HUES64 (cell line): ENCODE results near the gene SDC1.
"Not testable (repeated sequence)": the region's sequence is repeated elsewhere in the genome, so short reads cannot be mapped to it uniquely, and the experiment has no call there.

ENCODE experiments used
- H3K27ac ChIP-seq: 2 replicates; pipeline ENCODE4 v1.7.0; 2013; ENCODE audit warnings: low read depth, low read length, inconsistent platforms
- H3K27me3 ChIP-seq: 2 replicates; pipeline ENCODE4 v1.6.1; 2013; ENCODE audit warnings: mild to moderate bottlenecking, low read length; ENCODE audit not compliant: insufficient read depth
- H3K36me3 ChIP-seq: 2 replicates; pipeline ENCODE4 v1.6.1; 2013; ENCODE audit warnings: mild to moderate bottlenecking, low read length; ENCODE audit not compliant: insufficient read depth
- H3K4me1 ChIP-seq: 2 replicates; pipeline ENCODE4 v1.6.1; 2013; ENCODE audit warnings: mild to moderate bottlenecking, low read length, moderate library complexity; ENCODE audit not compliant: insufficient read depth
- H3K4me3 ChIP-seq: 2 replicates; pipeline ENCODE4 v1.5.1; 2013; ENCODE audit warnings: mild to moderate bottlenecking, low read length, moderate library complexity
- H3K9ac ChIP-seq: 2 replicates; pipeline ENCODE4 v1.6.1; 2013; ENCODE audit warnings: mild to moderate bottlenecking, low read depth, low read length
- H3K9me3 ChIP-seq: 2 replicates; pipeline ENCODE4 v1.6.1; 2013; ENCODE audit warnings: low read depth, low read length; ENCODE audit not compliant: insufficient read depth
- WGBS: fragments of 150-250, 120-280 bp; methylation state at CpG from one replicate; pipeline ENCODE4 v1.1.7; 2013; ENCODE audit warnings: missing lambda C conversion rate; 5-methylcytosine and 5-hydroxymethylcytosine counted together

SDC1 gene

GRCh38 chr2:20201671-20202070 is 23.3 kb downstream of the SDC1 start:
- Histone ChIP-seq H3K36me3 (peaks cover 34% of the 10 kb centered on the region), H3K9ac (no peak overlapping the region), H3K27me3 (no peaks in the 10 kb centered on the region), H3K9me3 (no peaks in the 10 kb centered on the region), H3K4me1 (0 out of 2 replicates have a peak, but pooled peaks cover 3% of the 10 kb centered on the region), H3K27ac (no peak overlapping the region), H3K4me3 (no peak overlapping the region)
- 93% methylated on average over 17 of the region's 17 CpGs for WGBS

GRCh38 chr2:20200697-20201555 is 24.0 kb downstream of the SDC1 start:
- H3K27ac ChIP-seq: no peak overlapping the region
- H3K36me3 ChIP-seq: peaks cover 34% of the 10 kb centered on the region
- 94% methylated on average over 25 of the region's 26 CpGs for WGBS
- 0 out of 2 replicates have a peak, but pooled peaks cover 3% of the 10 kb centered on the region for H3K4me1 ChIP-seq
- no peaks in the 10 kb centered on the region for H3K9me3 ChIP-seq
- H3K4me3 ChIP-seq: no peak overlapping the region
- H3K27me3 ChIP-seq: no peaks in the 10 kb centered on the region
- no peak overlapping the region for H3K9ac ChIP-seq

GRCh38 chr2:20199633-20200270 is 25.2 kb downstream of the SDC1 start:
- no peak overlapping the region for H3K9ac ChIP-seq
- no peak overlapping the region for H3K4me3 ChIP-seq
- 92% methylated on average over 6 of the region's 6 CpGs for WGBS
- no peaks in the 10 kb centered on the region for H3K9me3 ChIP-seq
- no peak overlapping the region for H3K27ac ChIP-seq
- 0 out of 2 replicates have a peak, but pooled peaks cover 3% of the 10 kb centered on the region for H3K4me1 ChIP-seq
- no peaks in the 10 kb centered on the region for H3K27me3 ChIP-seq
- peaks cover 34% of the 10 kb centered on the region for H3K36me3 ChIP-seq

- no peak overlapping the region for H3K27ac ChIP-seq
- H3K4me3 ChIP-seq: no peak overlapping the region
- H3K9ac ChIP-seq: no peak overlapping the region
- H3K27me3 ChIP-seq: no peaks in the 10 kb centered on the region
- 0 out of 2 replicates have a peak, but pooled peaks cover 3% of the 10 kb centered on the region for H3K4me1 ChIP-seq
- H3K9me3 ChIP-seq: no peaks in the 10 kb centered on the region
- peaks cover 33% of the 10 kb centered on the region for H3K36me3 ChIP-seq
- 75% methylated on average over 13 of the region's 14 CpGs for WGBS
Observed at GRCh38 chr2:20198796-20199632, 25.9 kb downstream of the SDC1 start.

- 91% methylated on average over 9 of the region's 9 CpGs for WGBS
- Histone ChIP-seq H3K27me3 (no peaks in the 10 kb centered on the region), H3K27ac (no peak overlapping the region), H3K4me1 (0 out of 2 replicates have a peak, but pooled peaks cover 3% of the 10 kb centered on the region), H3K9ac (no peak overlapping the region), H3K4me3 (no peak overlapping the region), H3K36me3 (peaks cover 23% of the 10 kb centered on the region), H3K9me3 (no peaks in the 10 kb centered on the region)
Observed at GRCh38 chr2:20198001-20198400, 26.9 kb downstream of the SDC1 start.

- H3K9me3 ChIP-seq: no peaks in the 10 kb centered on the region
- no peaks in the 10 kb centered on the region for H3K27me3 ChIP-seq
- 0 out of 2 replicates have a peak, but pooled peaks cover 3% of the 10 kb centered on the region for H3K4me1 ChIP-seq
- no peak overlapping the region for H3K27ac ChIP-seq
- whole genome bisulfite sequencing: 91% methylated on average over 5 of the region's 9 CpGs
- H3K4me3 ChIP-seq: no peak overlapping the region
- H3K36me3 ChIP-seq: peaks cover 15% of the 10 kb centered on the region
- H3K9ac ChIP-seq: no peak overlapping the region
Observed at GRCh38 chr2:20197192-20197591, 27.7 kb downstream of the SDC1 start.

- 79% methylated on average over 16 of the region's 16 CpGs for WGBS
- no peak overlapping the region for H3K9ac ChIP-seq
Observed at GRCh38 chr2:20196657-20197161, 28.2 kb downstream of the SDC1 start.

GRCh38 chr2:20196053-20196656 is 28.8 kb downstream of the SDC1 start:
- Histone ChIP-seq H3K27ac (no peak overlapping the region), H3K36me3 (peaks cover 5% of the 10 kb centered on the region; the same call in 1 of the 2 replicates), H3K27me3 (no peaks in the 10 kb centered on the region), H3K4me3 (no peak overlapping the region), H3K9me3 (no peaks in the 10 kb centered on the region), H3K4me1 (peaks cover 11% of the 10 kb centered on the region; the same call in 1 of the 2 replicates), H3K9ac (no peak overlapping the region)
- 92% methylated on average over 7 of the region's 7 CpGs for WGBS

More at GRCh38 chr2:20196657-20197161, 28.2 kb downstream of the SDC1 start:
- Histone ChIP-seq H3K9me3 (no peaks in the 10 kb centered on the region), H3K4me3 (no peak overlapping the region), H3K4me1 (0 out of 2 replicates have a peak, but pooled peaks cover 5% of the 10 kb centered on the region), H3K36me3 (peaks cover 10% of the 10 kb centered on the region; the same call in 1 of the 2 replicates), H3K27ac (no peak overlapping the region), H3K27me3 (no peaks in the 10 kb centered on the region)

GRCh38 chr2:20195431-20196033 is 29.4 kb downstream of the SDC1 start:
- H3K9ac ChIP-seq: no peak overlapping the region

GRCh38 chr2:20195016-20195411 is 29.9 kb downstream of the SDC1 start:
- peaks cover 15% of the 10 kb centered on the region; the same call in 1 of the 2 replicates for H3K4me1 ChIP-seq
- not testable (repeated sequence) for H3K9ac ChIP-seq, H3K4me3 ChIP-seq, H3K36me3 ChIP-seq, H3K27ac ChIP-seq, H3K27me3 ChIP-seq, H3K9me3 ChIP-seq
- 85% methylated on average over 8 of the region's 8 CpGs for WGBS

More at GRCh38 chr2:20195431-20196033, 29.4 kb downstream of the SDC1 start:
- Histone ChIP-seq H3K27ac (no peak overlapping the region), H3K9me3 (no peaks in the 10 kb centered on the region), H3K36me3 (no peaks in the 10 kb centered on the region), H3K4me3 (no peak overlapping the region), H3K27me3 (no peaks in the 10 kb centered on the region), H3K4me1 (peaks cover 15% of the 10 kb centered on the region; the same call in 1 of the 2 replicates)
- 95% methylated on average over 11 of the region's 12 CpGs for WGBS
